ENCODE results near the gene SASS6.

Gene SASS6

GRCh38 chr1:100039591-100039990, 93.1 kb downstream of the SASS6 start:
- DNase-seq, result no peak

GRCh38 chr1:100038660-100039287, 94.0 kb downstream of the SASS6 start:
- peak; percentile 69 for DNase-seq

- peak; percentile 89 for DNase-seq
Measured at GRCh38 chr1:100037927-100038659, 94.6 kb downstream of the SASS6 start.

GRCh38 chr1:100037656-100037926, 95.1 kb downstream of the SASS6 start:
- DNase-seq, result no peak

GRCh38 chr1:100036718-100037655, 95.7 kb downstream of the SASS6 start:
- no peak for DNase-seq

GRCh38 chr1:100035214-100035613, 97.5 kb downstream of the SASS6 start:
- no peak for DNase-seq

GRCh38 chr1:100034470-100034869, 98.3 kb downstream of the SASS6 start:
- no peak for DNase-seq

Measured in activated CD8-positive, alpha-beta memory T cell treated with anti-CD3 and anti-CD28 coated beads, Interleukin-2, amount 50 U/mL, for 4 hours (primary cell).